NCI-H128 (cell line): ENCODE data around the gene CD99.
"Not testable (repeated sequence)": the region's sequence is repeated elsewhere in the genome, so short reads cannot be mapped to it uniquely, and the experiment has no call there.

Source experiments
- DNase-seq: peaks from one replicate; lab custom pipeline; 2025; ENCODE audit not compliant: unreplicated experiment; lab: John Stamatoyannopoulos, UW

The CD99 gene

DNA sequence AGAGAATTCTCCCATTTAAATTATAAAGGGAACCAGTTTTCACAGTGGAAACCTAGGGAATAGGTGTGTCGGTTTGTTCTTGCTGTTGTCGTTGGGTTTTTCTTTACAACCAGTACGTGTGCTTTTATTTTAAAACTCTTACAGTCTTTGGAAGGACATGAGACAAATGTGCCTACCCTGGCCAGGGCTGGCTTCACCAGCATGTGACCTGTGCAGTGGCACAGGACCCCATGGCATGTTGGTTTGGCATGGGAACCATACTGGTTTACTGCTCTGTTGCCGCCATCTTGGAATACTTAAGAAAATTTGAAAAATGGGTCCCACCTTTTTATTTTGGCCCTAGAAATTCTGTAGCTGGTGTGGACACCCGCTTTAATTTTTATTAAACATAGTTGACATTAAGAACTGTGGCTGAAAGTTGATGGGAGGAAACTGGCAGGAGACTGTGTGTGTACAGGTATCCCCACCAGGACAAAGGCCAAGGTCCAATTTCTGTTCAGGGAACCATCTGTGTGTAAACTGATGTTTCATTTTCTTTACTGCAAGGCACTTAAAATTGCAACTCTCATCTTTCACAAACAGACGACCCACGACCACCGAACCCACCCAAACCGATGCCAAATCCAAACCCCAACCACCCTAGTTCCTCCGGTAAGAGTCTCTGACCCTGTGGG is 28.8 kb downstream of the CD99 start:
- DNase-seq, result no peak

GRCh38 chrX:2723286-2723879 is 32.3 kb downstream of the CD99 start:
- no peak for DNase-seq

GRCh38 chrX:2727264-2727663 is 36.2 kb downstream of the CD99 start:
- DNase-seq, result not testable (repeated sequence)

GRCh38 chrX:2732076-2732475 is 41.0 kb downstream of the CD99 start:
- DNase-seq, result no peak

GRCh38 chrX:2732649-2733048 is 41.6 kb downstream of the CD99 start:
- no peak for DNase-seq

DNA sequence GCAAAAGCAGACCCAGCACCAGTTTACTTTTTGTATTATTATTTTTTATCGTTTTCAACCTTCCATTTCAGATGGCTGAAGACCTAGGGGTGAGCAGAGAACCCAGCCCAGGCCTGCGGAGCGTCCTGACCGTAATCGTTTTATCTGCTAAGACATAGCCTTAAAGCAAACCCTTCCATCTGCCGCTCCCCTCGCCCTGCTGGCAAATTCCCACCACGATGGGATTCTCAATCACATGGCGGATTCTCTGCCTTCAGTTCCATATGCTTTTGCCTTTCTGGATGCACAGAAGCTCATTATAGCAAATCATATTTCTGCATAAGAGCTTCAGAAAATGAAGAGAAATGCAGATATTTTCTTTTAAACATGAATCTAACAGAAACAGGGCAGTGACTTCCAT is 42.2 kb downstream of the CD99 start:
- DNase-seq, result no peak

GRCh38 chrX:2735270-2735669 is 44.2 kb downstream of the CD99 start:
- DNase-seq, result no peak

- DNase-seq, result no peak
Observed at GRCh38 chrX:2740672-2741071, 49.6 kb downstream of the CD99 start.

GRCh38 chrX:2741386-2741785 is 50.3 kb downstream of the CD99 start:
- DNase-seq, result no peak

GRCh38 chrX:2746250-2746649 is 55.2 kb downstream of the CD99 start:
- not testable (repeated sequence) for DNase-seq

GRCh38 chrX:2748171-2748814 is 57.2 kb downstream of the CD99 start:
- DNase-seq, result no peak

- no peak for DNase-seq
Observed at GRCh38 chrX:2748815-2749188, 57.7 kb downstream of the CD99 start.

GRCh38 chrX:2751291-2751690 is 60.2 kb downstream of the CD99 start:
- DNase-seq, result no peak

GRCh38 chrX:2751874-2752300 is 60.8 kb downstream of the CD99 start, which contains the start of gene XG:
Gene XG (plus strand): TSS chrX:2752040. CDS start chrX:2752275, 235 bp downstream.
- DNase-seq, result not testable (repeated sequence)

GRCh38 chrX:2752441-2752840 is 61.3 kb downstream of the CD99 start:
- not testable (repeated sequence) for DNase-seq

DNA sequence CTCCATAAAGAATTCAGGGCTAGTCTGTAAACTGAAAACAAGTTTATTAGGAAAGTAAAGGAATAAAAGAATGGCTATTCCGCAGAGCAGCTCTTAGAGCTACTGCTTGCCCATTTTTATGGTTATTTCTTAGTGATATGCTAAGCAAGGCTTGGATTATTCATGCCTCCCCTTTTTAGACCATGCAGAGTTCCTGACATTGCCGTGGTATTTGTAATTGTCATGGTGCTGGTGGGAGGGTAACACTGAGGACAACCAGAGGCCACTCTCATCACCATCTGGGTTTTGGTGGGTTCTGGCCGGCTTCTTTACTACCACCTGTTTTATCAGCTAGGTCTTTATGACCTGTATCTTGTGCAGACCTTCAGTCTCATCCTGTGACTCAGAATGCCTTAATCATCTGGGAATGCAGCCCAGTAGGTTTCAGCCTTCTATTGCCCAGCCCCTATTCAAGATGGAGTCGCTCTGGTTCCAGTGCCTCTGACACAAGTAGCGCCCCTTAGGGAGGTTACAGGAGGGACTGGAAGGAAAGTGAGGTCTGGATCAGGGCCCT is 64.1 kb downstream of the CD99 start:
- DNase-seq, result not testable (repeated sequence)

GRCh38 chrX:2756548-2756947 is 65.5 kb downstream of the CD99 start:
- DNase-seq, result no peak

- DNase-seq, result no peak
Observed at GRCh38 chrX:2761246-2761645, 70.2 kb downstream of the CD99 start.

DNA sequence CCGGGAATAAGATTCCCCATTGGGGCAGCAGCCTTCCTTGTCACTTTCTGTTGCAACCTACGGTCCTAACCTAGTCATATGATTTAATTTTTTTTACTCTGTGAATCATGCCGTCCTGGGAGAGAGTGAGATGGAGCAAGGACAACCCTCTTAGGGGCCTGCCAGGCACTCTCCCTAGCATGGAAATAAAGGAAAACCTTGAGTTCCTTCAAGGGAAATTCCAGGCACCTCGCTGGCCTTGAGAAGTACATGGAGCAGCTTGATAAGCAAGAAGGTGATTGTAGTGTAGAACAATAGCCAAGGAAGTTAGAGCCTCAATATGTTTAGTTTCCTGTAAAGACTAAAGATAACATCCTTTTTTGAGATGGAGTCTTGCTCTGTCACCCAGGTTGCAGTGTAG is 71.6 kb downstream of the CD99 start:
- DNase-seq, result not testable (repeated sequence)

- DNase-seq, result not testable (repeated sequence)
Observed at GRCh38 chrX:2764766-2765548, 73.9 kb downstream of the CD99 start.

DNA sequence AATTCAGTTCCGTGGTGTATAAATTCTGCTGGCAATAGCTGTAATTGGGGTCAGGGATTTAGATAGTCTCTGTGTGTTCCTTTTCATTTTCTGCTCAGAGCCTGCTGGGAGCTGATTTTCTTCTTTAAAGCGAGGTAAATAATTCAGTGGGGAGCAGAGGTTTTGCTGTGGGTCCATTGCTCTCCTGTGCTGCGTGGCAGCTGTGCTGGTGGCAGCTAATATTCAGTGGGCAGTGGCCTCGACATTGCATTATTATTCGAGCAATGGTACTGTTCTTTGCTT is 74.4 kb downstream of the CD99 start:
- DNase-seq, result no peak
